Nephron progenitor cell (in vitro differentiated cells): ENCODE measurements around the gene SDS.

ENCODE experiments used
- DNase-seq: peaks from one replicate; pipeline ENCODE4 v3.0.0; 2021
- H3K27ac Mint-ChIP-seq: 2 replicates; pipeline ENCODE4 v1.8.0; 2021; ENCODE audit warnings: mild to moderate bottlenecking, moderate library complexity, mixed read lengths
- H3K27me3 Mint-ChIP-seq: 2 replicates; pipeline ENCODE4 v1.8.0; 2021; ENCODE audit warnings: mild to moderate bottlenecking, low read depth, mixed read lengths; ENCODE audit not compliant: poor library complexity
- H3K36me3 Mint-ChIP-seq: 2 replicates; pipeline ENCODE4 v1.8.0; 2021; ENCODE audit warnings: low read depth, mixed read lengths
- H3K4me1 Mint-ChIP-seq: 2 replicates; pipeline ENCODE4 v1.8.0; 2021; ENCODE audit warnings: mixed read lengths
- H3K4me3 Mint-ChIP-seq: 2 replicates; pipeline ENCODE4 v1.8.0; 2021; ENCODE audit warnings: mild to moderate bottlenecking, moderate library complexity, mixed read lengths
- H3K9me3 Mint-ChIP-seq: 2 replicates; pipeline ENCODE4 v1.8.0; 2021; ENCODE audit warnings: mild to moderate bottlenecking, moderate library complexity, mixed read lengths
- TF ChIP-seq, protein P1 (sequence below): fragments of 200-600 bp; sonication (generic); IDR thresholded peaks from 2 replicates; pipeline ENCODE4 v1.5.0; 2021; ENCODE audit warnings: antibody characterized with exemption

Gene SDS

DNA sequence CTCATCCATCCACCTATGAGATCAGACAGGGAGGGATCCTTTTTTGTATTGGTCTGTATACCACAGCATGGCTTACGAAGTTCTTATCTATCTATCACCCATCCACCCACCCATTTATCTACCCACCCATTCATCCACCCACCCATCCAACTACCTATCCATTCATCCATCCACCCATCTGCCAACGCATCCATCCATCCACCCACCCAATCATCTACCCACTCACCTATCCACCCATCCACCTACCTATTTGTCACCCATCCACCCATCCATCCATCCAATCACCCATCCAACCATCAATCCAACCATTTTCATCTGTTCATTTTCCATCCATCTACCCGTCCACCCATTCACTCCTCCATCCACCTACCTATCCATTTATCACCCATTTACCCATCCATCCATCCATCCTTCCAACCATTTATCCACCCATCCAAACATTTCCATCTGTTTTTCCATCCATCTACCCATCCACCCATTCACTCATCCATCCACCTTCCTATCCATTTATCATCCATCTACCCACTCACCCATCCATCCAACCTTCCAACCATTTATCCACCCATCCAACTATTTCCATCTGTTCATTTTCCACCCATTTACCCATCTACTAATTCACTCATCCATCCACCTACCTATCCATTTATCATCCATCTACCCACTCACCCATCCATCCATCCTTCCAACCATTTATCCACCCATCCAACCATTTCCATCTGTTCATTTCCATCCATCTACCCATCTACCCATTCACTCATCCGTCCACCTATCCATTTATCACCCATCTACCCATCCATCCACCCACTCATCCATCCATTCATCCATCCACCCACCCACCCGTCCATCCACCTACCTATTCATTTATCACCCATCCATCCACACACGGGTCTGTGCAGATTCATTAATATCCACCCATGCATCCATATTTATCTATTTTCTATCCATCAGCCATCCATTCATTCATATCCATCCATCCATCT lies 13.3 kb downstream of the SDS start:
- H3K9me3 Mint-ChIP-seq, result no peaks in the 10 kb centered on the region
- H3K27me3 Mint-ChIP-seq, result no peaks in the 10 kb centered on the region
- TF ChIP-seq, protein P1, sequence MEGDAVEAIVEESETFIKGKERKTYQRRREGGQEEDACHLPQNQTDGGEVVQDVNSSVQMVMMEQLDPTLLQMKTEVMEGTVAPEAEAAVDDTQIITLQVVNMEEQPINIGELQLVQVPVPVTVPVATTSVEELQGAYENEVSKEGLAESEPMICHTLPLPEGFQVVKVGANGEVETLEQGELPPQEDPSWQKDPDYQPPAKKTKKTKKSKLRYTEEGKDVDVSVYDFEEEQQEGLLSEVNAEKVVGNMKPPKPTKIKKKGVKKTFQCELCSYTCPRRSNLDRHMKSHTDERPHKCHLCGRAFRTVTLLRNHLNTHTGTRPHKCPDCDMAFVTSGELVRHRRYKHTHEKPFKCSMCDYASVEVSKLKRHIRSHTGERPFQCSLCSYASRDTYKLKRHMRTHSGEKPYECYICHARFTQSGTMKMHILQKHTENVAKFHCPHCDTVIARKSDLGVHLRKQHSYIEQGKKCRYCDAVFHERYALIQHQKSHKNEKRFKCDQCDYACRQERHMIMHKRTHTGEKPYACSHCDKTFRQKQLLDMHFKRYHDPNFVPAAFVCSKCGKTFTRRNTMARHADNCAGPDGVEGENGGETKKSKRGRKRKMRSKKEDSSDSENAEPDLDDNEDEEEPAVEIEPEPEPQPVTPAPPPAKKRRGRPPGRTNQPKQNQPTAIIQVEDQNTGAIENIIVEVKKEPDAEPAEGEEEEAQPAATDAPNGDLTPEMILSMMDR, result no peak
- H3K4me1 Mint-ChIP-seq, result peaks cover 4% of the 10 kb centered on the region
- peaks cover 12% of the 10 kb centered on the region for H3K36me3 Mint-ChIP-seq
- no peak for DNase-seq
- no peak overlapping the region for H3K4me3 Mint-ChIP-seq
- H3K27ac Mint-ChIP-seq, result no peak overlapping the region

DNA sequence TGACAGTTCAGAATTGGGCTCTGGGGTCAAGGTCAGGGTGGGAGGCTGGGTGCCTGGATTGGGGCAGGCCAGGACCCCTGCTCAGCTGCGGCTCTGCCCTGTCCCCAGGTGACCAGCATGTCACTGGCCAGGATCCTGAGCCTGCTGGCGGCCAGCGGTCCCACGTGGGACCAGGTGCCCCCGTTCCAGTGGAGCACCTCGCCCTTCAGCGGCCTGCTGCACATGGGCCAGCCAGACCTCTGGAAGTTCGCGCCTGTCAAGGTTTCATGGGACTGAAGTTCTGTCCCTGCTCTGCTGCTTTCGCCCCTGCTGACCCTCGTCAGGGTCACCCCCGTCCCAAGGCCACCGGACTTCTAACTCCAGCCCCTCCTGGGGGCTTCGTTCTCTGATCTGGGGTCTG lies 15.3 kb downstream of the SDS start:
- H3K9me3 Mint-ChIP-seq, result no peaks in the 10 kb centered on the region
- peaks cover 15% of the 10 kb centered on the region for H3K36me3 Mint-ChIP-seq
- H3K27me3 Mint-ChIP-seq, result no peaks in the 10 kb centered on the region
- DNase-seq, result no peak
- TF ChIP-seq, protein P1, result no peak
- no peak overlapping the region for H3K4me3 Mint-ChIP-seq
- peaks cover 4% of the 10 kb centered on the region for H3K4me1 Mint-ChIP-seq
- H3K27ac Mint-ChIP-seq, result no peak overlapping the region

DNA sequence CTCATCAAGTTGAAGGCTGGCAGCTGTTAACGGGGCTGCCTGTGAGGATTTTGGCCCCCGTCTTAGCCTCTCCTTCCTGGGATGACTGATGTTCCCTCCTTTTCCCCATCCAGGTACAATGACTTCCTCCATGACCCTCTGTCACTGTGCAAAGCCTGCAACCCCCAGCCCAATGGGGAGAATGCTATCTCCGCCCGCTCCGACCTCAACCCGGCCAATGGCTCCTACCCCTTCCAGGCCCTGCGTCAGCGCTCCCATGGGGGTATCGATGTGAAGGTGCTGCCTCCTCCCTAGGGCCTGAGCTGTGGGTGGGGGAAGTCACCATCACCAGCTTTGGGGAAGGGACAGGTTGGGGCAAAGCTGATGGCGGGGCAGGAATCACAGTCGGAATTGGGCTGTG lies 16.1 kb downstream of the SDS start:
- Mint-ChIP-seq H3K9me3 (no peaks in the 10 kb centered on the region), H3K36me3 (peaks cover 15% of the 10 kb centered on the region), H3K4me3 (no peak overlapping the region), H3K4me1 (peaks cover 4% of the 10 kb centered on the region), H3K27me3 (no peaks in the 10 kb centered on the region), H3K27ac (no peak overlapping the region)
- DNase-seq, result no peak
- TF ChIP-seq, protein P1, result no peak

DNA sequence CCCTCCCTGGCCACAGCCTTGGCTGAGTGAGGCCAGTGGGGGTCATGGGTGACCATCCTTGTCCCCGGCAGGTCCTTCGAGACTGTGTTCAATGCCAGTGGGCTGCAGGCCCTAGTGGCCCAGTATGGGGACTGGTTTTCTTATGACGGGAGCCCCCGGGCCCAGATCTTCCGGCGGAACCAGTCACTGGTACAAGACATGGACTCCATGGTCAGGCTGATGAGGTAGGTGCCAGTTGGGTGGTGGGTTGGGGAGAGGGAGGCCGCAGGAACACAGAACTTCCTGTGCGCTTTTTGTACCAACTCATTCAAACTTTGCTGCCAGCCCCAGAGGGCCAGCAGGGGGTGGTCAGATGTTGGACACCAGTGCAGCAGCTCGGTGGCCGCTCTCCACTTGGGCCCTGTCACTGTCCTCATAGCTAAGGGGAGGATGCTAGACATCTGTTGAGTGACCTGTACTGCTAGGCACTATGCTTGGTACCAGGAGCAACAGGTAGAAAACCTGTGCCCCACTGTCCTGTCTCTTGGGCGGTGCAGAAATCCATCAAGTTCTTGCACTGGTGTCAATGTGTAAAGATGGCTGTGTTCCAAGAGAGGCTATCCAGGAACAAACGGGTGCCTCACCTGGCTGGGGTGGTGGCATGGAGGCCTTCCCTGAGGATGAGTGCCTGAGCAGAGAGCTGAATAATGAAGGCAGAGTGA lies 16.7 kb downstream of the SDS start:
- Mint-ChIP-seq H3K36me3 (peaks cover 15% of the 10 kb centered on the region), H3K4me3 (no peak overlapping the region), H3K27ac (no peak overlapping the region), H3K9me3 (no peaks in the 10 kb centered on the region), H3K4me1 (peaks cover 4% of the 10 kb centered on the region), H3K27me3 (no peaks in the 10 kb centered on the region)
- TF ChIP-seq, protein P1, result no peak
- DNase-seq, result no peak

DNA sequence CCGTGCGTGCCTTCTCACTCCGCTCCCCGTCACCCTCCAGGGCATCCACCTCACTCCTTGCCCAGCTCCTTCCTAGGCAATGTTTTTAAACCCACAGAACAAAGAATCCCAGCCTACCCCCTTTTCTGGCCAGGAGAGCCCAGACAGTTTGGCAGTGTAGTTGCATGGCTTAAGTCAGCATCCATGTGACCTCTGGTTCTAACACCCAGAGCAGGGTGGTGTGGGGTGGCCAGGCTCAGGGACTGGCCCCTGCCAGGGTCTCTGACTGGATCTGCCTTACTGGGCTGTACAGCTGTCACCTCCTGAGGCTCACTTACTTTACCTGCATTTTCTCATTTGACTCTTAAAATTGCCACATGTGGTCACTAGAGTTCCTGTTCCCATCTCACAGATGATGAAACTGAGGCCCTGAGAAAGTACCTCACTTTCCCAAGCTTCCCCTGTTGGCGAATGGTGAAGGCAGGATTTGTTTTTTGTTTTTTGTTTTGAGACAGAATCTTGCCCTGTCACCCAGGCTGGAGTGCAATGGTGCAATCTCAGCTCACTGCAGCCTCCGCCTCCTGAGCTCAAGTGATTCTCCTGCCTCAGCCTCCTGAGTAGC lies 18.3 kb downstream of the SDS start:
- Mint-ChIP-seq H3K36me3 (peaks cover 20% of the 10 kb centered on the region), H3K4me3 (no peak overlapping the region), H3K4me1 (peaks cover 13% of the 10 kb centered on the region), H3K27me3 (peaks cover 3% of the 10 kb centered on the region), H3K27ac (peak overlapping the region; percentile 61), H3K9me3 (no peaks in the 10 kb centered on the region)
- TF ChIP-seq, protein P1, result no peak
- DNase-seq, result no peak
